ENCODE data around the gene SLC38A9. TPM values are rescaled to one million over a fixed set of nuclear protein-coding genes. Genes with fewer than 3 reads are reported as not detected.

The SLC38A9 gene
- total and polyA plus RNA-seq, 2 of the 8 experiments (the other 6 are each of a cell fraction or from before 2014, with no cell fraction given) = 29.2 to 43.7 TPM

DNA sequence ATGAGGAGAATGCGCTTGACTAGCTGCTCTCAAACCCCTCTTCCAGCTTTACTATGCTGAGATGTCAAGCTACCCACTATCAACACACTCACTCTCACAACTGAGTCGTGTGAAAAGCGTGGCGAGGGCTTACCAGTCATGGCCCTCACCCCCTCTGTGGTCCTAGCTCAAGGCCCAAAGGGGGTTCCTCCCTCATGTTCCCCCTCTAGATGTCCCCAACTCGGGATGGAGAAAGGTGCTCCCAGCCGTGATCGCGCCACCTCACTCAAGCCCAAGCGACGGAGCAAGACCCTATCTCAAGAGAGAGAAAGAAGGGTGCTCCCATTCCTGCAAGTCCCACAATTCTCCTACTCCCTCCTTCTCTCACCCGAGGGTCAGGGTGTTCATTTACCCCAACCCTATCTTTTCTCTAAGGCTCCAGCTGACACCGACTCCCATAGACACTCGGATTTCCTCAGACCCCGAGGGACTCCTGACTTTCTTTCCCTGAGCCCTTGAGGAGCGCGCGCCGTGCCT lies 559 bp downstream of the SLC38A9 start (continued):
- no peak for TF ChIP-seq TBP (IDR thresholded peaks at IDR 0.05; ENCODE audit: low read depth, low read length)
- no peak for TF ChIP-seq PHF8 (conservative IDR thresholded peaks at IDR 0.05; ENCODE audit: low read depth, low read length)
- TF ChIP-seq CTBP2 (IDR thresholded peaks at IDR 0.05; ENCODE audit: borderline replicate concordance, insufficient read depth, insufficient read length, low read length) = no peak
- no peak for TF ChIP-seq YY1 (IDR thresholded peaks at IDR 0.05; ENCODE audit: low read depth, low read length)
- no peak for TF ChIP-seq TCF12 (IDR thresholded peaks at IDR 0.05; ENCODE audit: low read depth, low read length)
- no peak for TF ChIP-seq RAD21 (IDR thresholded peaks at IDR 0.05 in 1 of 2, conservative IDR thresholded peaks at IDR 0.05 in 1 of 2; ENCODE audit: low read depth in 2 of 2, low read length in 2 of 2)

Measured in H1 (cell line).